GM18511 (cell line): ENCODE results near the gene FZD4.
"Not testable (repeated sequence)": the region's sequence is repeated elsewhere in the genome, so short reads cannot be mapped to it uniquely, and the experiment has no call there.

Experiments used
- ATAC-seq: cut with Tn5 transposase; IDR thresholded peaks from one replicate; pipeline ENCODE4 v1.9.1; 2021; ENCODE audit warnings: mild to moderate bottlenecking, moderate library complexity; ENCODE audit not compliant: unreplicated experiment

Gene FZD4

GRCh38 chr11:86938203-86938899, 16.8 kb downstream of the FZD4 start:
- ATAC-seq = no peak

- ATAC-seq = not testable (repeated sequence)
Observed at GRCh38 chr11:86937193-86937806, 17.9 kb downstream of the FZD4 start.

GRCh38 chr11:86934926-86935579, 20.1 kb downstream of the FZD4 start:
- no peak for ATAC-seq

GRCh38 chr11:86934582-86934900, 20.7 kb downstream of the FZD4 start:
- ATAC-seq = no peak

GRCh38 chr11:86933891-86934581, 21.2 kb downstream of the FZD4 start:
- no peak for ATAC-seq

- ATAC-seq = no peak
Observed at GRCh38 chr11:86932924-86933875, 22.0 kb downstream of the FZD4 start.

- ATAC-seq = no peak
Observed at GRCh38 chr11:86932259-86932585, 23.0 kb downstream of the FZD4 start.

GRCh38 chr11:86931548-86932258, 23.5 kb downstream of the FZD4 start:
- ATAC-seq = no peak

GRCh38 chr11:86930957-86931547, 24.1 kb downstream of the FZD4 start:
- ATAC-seq = no peak

GRCh38 chr11:86926975-86927374, 28.2 kb downstream of the FZD4 start:
- no peak for ATAC-seq

GRCh38 chr11:86923999-86924766, 31.0 kb downstream of the FZD4 start:
- no peak for ATAC-seq

GRCh38 chr11:86922225-86922624, 33.0 kb downstream of the FZD4 start:
- no peak for ATAC-seq

GRCh38 chr11:86919557-86920210, 35.5 kb downstream of the FZD4 start:
- ATAC-seq = peak; percentile 72

- ATAC-seq = no peak
Observed at GRCh38 chr11:86918973-86919372, 36.2 kb downstream of the FZD4 start.

GRCh38 chr11:86918496-86918895, 36.7 kb downstream of the FZD4 start:
- ATAC-seq = no peak

- no peak for ATAC-seq
Observed at GRCh38 chr11:86917589-86917988, 37.6 kb downstream of the FZD4 start.

GRCh38 chr11:86916330-86916729, 38.9 kb downstream of the FZD4 start:
- no peak for ATAC-seq

- ATAC-seq = not testable (repeated sequence)
Observed at GRCh38 chr11:86915850-86916249, 39.3 kb downstream of the FZD4 start.
